A549 (cell line): ENCODE results near the gene PPP1R1C. TPM values are rescaled to one million over a fixed set of nuclear protein-coding genes. Genes with fewer than 3 reads are reported as not detected.

Experiments used
- ATAC-seq, 2 experiments: fragments of 200-7000 bp in 1 of 2; fragments of >200 bp in 1 of 2; cut with Nextera tagmentation in 1 of 2; cut with Tn5 transposase in 1 of 2; 3 replicates each; pipeline versions ENCODE4 v1.8.0 to v1.9.1; 2018 to 2020; ENCODE audit warnings: mild to moderate bottlenecking in 1 of 2, moderate library complexity in 1 of 2
- CTCF ChIA-PET: fragments of 300-600 bp; sonication (Branson Sonifier 250); formaldehyde crosslinking; extraction: SDS; loops from one replicate; lab custom pipeline; 2021; ENCODE audit warnings: antibody characterized with exemption, inconsistent platforms; lab: Yijun Ruan, JAX
- POLR2A ChIA-PET: fragments of 350-600 bp; formaldehyde crosslinking; extraction: SDS; loops from one replicate; lab custom pipeline; 2021; ENCODE audit warnings: antibody characterized with exemption, inconsistent platforms; lab: Yijun Ruan, JAX
- DNase-seq, 2 experiments: peaks; one replicate each; pipeline versions ENCODE4 v3.0.0 to v3.0.0-alpha.2; 2011 to 2016; ENCODE audit warnings: low read depth in 1 of 2, low spot score in 1 of 2
- FAIRE-seq: peaks from 2 replicates; lab custom pipeline; 2011; peaks lifted over from hg19 to GRCh38; lab: Jason Lieb, UNC
- H3K27ac ChIP-seq, 2 experiments: fragments of >200 bp; sonication (Bioruptor Twin); formaldehyde crosslinking; 3 replicates each; pipeline ENCODE4 v1.5.1; 2016 to 2017
- H3K4me1 ChIP-seq: fragments of >200 bp; sonication (Bioruptor Twin); formaldehyde crosslinking; 3 replicates; pipeline ENCODE4 v1.6.1; 2016
- H3K4me2 ChIP-seq: fragments of >200 bp; sonication (Bioruptor Twin); formaldehyde crosslinking; 3 replicates; pipeline ENCODE4 v1.6.1; 2016
- H3K4me3 ChIP-seq: fragments of >200 bp; sonication (Bioruptor Twin); formaldehyde crosslinking; 3 replicates; pipeline ENCODE4 v1.5.1; 2016
- H3K9me3 ChIP-seq: fragments of >200 bp; sonication (Bioruptor Twin); formaldehyde crosslinking; 3 replicates; pipeline ENCODE4 v1.6.1; 2016
- BHLHE40 ChIP-seq: IDR thresholded peaks from 2 replicates; pipeline ENCODE4 v1.6.1; 2012; ENCODE audit warnings: low read depth, low read length, inconsistent platforms
- CBX2 ChIP-seq: fragments of 200-600 bp; sonication (generic); IDR thresholded peaks from 2 replicates; pipeline ENCODE4 v1.6.1; 2016; ENCODE audit warnings: low read depth, mild to moderate bottlenecking, borderline replicate concordance
- CHD4 ChIP-seq: fragments of 200-600 bp; sonication (generic); IDR thresholded peaks from 2 replicates; pipeline ENCODE4 v1.6.1; 2016; ENCODE audit warnings: antibody characterized with exemption, mild to moderate bottlenecking, borderline replicate concordance
- E2F6 ChIP-seq: IDR thresholded peaks from 2 replicates; pipeline ENCODE4 v1.6.1; 2012; ENCODE audit warnings: low read depth, borderline replicate concordance
- FOSL2 ChIP-seq, 2 experiments: fragments of 450-650 bp in 1 of 2; fragments of >200 bp in 1 of 2; sonication (Bioruptor Twin) in 1 of 2; formaldehyde crosslinking; IDR thresholded peaks; 2 replicates each; pipeline versions ENCODE4 v1.5.0 to v1.6.1; 2016 to 2020; ENCODE audit warnings: mild to moderate bottlenecking in 1 of 2, moderate library complexity in 1 of 2
- GATA3 ChIP-seq: IDR thresholded peaks from 2 replicates; pipeline ENCODE4 v1.6.1; 2012; ENCODE audit warnings: borderline replicate concordance
- HDAC2 ChIP-seq: fragments of 200-600 bp; sonication (generic); IDR thresholded peaks from 2 replicates; pipeline ENCODE4 v1.6.1; 2016
- HEYL ChIP-seq: fragments of 250-450 bp; sonication (Bioruptor Pico); IDR thresholded peaks from 2 replicates; pipeline ENCODE4 v1.8.0; 2021; ENCODE audit warnings: mild to moderate bottlenecking, moderate library complexity
- HOXA7 ChIP-seq: fragments of 250-450 bp; sonication (Bioruptor Pico); IDR thresholded peaks from 2 replicates; pipeline ENCODE4 v1.5.0; 2020; ENCODE audit warnings: mild to moderate bottlenecking, moderate library complexity
- HOXB5 ChIP-seq: fragments of 250-450 bp; sonication (Bioruptor Pico); IDR thresholded peaks from 2 replicates; pipeline ENCODE4 v1.5.0; 2020; ENCODE audit warnings: mild to moderate bottlenecking, moderate library complexity
- MAFK ChIP-seq: fragments of 450-650 bp; IDR thresholded peaks from 2 replicates; pipeline ENCODE4 v1.6.1; 2014; ENCODE audit not compliant: partially characterized antibody
- MYC ChIP-seq: IDR thresholded peaks from 2 replicates; pipeline ENCODE4 v1.6.1; 2012; ENCODE audit warnings: mild to moderate bottlenecking, inconsistent platforms, low read length, improper control_type of control experiment, borderline replicate concordance
- POLR2AphosphoS2 ChIP-seq: conservative IDR thresholded peaks from 2 replicates; pipeline ENCODE4 v1.6.1; 2012; ENCODE audit warnings: low read length, improper control_type of control experiment, inconsistent platforms
- RFX5 ChIP-seq: fragments of 450-650 bp; IDR thresholded peaks from 2 replicates; pipeline ENCODE4 v1.7.1; 2014; ENCODE audit warnings: antibody characterized with exemption, mild to moderate bottlenecking, moderate library complexity
- USF2 ChIP-seq: fragments of 450-650 bp; IDR thresholded peaks from 2 replicates; pipeline ENCODE4 v1.6.1; 2014; ENCODE audit warnings: antibody characterized with exemption
- ZC3H11A ChIP-seq: fragments of 450-650 bp; IDR thresholded peaks from 2 replicates; pipeline ENCODE4 v1.6.1; 2014; ENCODE audit warnings: antibody characterized with exemption, mild to moderate bottlenecking
- ZSCAN20 ChIP-seq: fragments of 250-450 bp; sonication (Bioruptor Pico); IDR thresholded peaks from 2 replicates; pipeline ENCODE4 v1.8.0; 2022; ENCODE audit warnings: mild to moderate bottlenecking, moderate library complexity
- WGBS: methylation state at CpG from one replicate; pipeline ENCODE4 v1.1.6; 2017; ENCODE audit errors: missing lambda C conversion rate; 5-methylcytosine and 5-hydroxymethylcytosine counted together
- polyA plus RNA-seq, 4 experiments: library from polyadenylated mRNA; depleted of rRNA in 3 of 4; stranded (reverse); fragments of >200 nt; fragmentation: RNase III in 1 of 4; extraction: RNeasy Plus Mini Kit Qiagen cat#74134 plus additional on column Dnase treatment in 1 of 4; gene quantifications; 2 replicates in 3 of 4; 3 replicates in 1 of 4; pipeline ENCODE4 v1.2.3, GENCODE V29; 2011 to 2017
- TF ChIP-seq, protein P1 (sequence below): fragments of 200-600 bp; sonication (generic); IDR thresholded peaks from 2 replicates; pipeline ENCODE4 v1.6.1; 2016; ENCODE audit warnings: antibody characterized with exemption, mild to moderate bottlenecking, moderate library complexity
- TF ChIP-seq, protein P2 (sequence below): IDR thresholded peaks from 2 replicates; pipeline ENCODE4 v1.6.1; 2012

PPP1R1C gene
- polyA plus RNA-seq, 2 of the 4 experiments (the other 2 are of a cell fraction), result 0.81 to 2.7 TPM

- TF ChIP-seq HDAC2 (no peak), GATA3 (no peak), FOSL2 (IDR thresholded peaks at IDR 0.05) (no peak), FOSL2 (CRISPR knock-in tag; IDR thresholded peaks at IDR 0.05) (no peak), USF2 (no peak), HOXA7 (CRISPR knock-in tag) (no peak), POLR2AphosphoS2 (no peak), HEYL (CRISPR knock-in tag) (no peak)
- TF ChIP-seq, protein P1, sequence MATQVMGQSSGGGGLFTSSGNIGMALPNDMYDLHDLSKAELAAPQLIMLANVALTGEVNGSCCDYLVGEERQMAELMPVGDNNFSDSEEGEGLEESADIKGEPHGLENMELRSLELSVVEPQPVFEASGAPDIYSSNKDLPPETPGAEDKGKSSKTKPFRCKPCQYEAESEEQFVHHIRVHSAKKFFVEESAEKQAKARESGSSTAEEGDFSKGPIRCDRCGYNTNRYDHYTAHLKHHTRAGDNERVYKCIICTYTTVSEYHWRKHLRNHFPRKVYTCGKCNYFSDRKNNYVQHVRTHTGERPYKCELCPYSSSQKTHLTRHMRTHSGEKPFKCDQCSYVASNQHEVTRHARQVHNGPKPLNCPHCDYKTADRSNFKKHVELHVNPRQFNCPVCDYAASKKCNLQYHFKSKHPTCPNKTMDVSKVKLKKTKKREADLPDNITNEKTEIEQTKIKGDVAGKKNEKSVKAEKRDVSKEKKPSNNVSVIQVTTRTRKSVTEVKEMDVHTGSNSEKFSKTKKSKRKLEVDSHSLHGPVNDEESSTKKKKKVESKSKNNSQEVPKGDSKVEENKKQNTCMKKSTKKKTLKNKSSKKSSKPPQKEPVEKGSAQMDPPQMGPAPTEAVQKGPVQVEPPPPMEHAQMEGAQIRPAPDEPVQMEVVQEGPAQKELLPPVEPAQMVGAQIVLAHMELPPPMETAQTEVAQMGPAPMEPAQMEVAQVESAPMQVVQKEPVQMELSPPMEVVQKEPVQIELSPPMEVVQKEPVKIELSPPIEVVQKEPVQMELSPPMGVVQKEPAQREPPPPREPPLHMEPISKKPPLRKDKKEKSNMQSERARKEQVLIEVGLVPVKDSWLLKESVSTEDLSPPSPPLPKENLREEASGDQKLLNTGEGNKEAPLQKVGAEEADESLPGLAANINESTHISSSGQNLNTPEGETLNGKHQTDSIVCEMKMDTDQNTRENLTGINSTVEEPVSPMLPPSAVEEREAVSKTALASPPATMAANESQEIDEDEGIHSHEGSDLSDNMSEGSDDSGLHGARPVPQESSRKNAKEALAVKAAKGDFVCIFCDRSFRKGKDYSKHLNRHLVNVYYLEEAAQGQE, result no peak
- ChIA-PET CTCF (interaction anchor here (1.5 kb wide), 1 partner anchor 119 kb away, joined by 4 read pairs; no protein-coding TSS in a partner anchor), POLR2A (no interaction called here)
Observed at GRCh38 chr2:182072861-182073260, 87.2 kb downstream of the PPP1R1C start.

DNA sequence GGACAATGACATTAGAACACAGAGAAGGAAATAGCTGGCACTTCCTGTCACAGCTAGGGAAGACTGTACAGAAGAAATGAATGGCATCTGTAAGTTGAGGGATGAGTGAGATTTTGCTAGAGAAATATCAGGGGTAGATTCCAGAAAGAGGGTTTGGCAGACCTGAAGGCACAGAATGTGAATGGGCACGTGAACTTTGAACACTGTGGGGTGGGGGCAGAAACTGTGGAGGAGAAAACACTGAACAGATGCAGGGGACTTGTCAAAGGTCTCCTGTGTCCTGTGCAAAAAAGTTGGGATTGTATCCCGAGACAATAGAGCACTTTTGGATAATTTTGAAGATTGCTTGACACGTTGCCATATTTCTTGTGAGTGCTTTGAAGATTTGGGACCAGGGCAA, 88.0 kb downstream of the PPP1R1C start:
- ATAC-seq (no peak), DNase-seq (no peak), FAIRE-seq (no peak)
- H3K4me1 ChIP-seq, result peaks cover 12% of the 10 kb centered on the region
- H3K9me3 ChIP-seq, result no peaks in the 10 kb centered on the region
- 48% methylated on average over 3 of the region's 3 CpGs for WGBS
- ChIA-PET POLR2A (no interaction called here), CTCF (no interaction called here)
- H3K4me3 ChIP-seq, result no peak overlapping the region
- no peak overlapping the region for H3K4me2 ChIP-seq
- TF ChIP-seq BHLHE40, result no peak
- no peak for TF ChIP-seq RFX5
- no peak for TF ChIP-seq USF2
- TF ChIP-seq ZC3H11A, result no peak
- TF ChIP-seq, protein P2, sequence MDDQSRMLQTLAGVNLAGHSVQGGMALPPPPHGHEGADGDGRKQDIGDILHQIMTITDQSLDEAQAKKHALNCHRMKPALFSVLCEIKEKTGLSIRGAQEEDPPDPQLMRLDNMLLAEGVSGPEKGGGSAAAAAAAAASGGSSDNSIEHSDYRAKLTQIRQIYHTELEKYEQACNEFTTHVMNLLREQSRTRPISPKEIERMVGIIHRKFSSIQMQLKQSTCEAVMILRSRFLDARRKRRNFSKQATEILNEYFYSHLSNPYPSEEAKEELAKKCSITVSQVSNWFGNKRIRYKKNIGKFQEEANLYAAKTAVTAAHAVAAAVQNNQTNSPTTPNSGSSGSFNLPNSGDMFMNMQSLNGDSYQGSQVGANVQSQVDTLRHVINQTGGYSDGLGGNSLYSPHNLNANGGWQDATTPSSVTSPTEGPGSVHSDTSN, result no peak
- TF ChIP-seq HOXB5 (CRISPR knock-in tag), result no peak
- no peak for TF ChIP-seq MAFK
- TF ChIP-seq E2F6, result no peak
- no peak for TF ChIP-seq ZSCAN20 (CRISPR knock-in tag)
- no peak for TF ChIP-seq CBX2
- TF ChIP-seq MYC, result no peak
- TF ChIP-seq CHD4, result no peak
- TF ChIP-seq POLR2AphosphoS2, result no peak
- H3K27ac ChIP-seq, result no peak overlapping the region

More at GRCh38 chr2:182072861-182073260, 87.2 kb downstream of the PPP1R1C start:
- Histone ChIP-seq H3K4me3 (no peak overlapping the region), H3K4me1 (peaks cover 12% of the 10 kb centered on the region), H3K27ac (no peak overlapping the region), H3K4me2 (no peak overlapping the region), H3K9me3 (no peaks in the 10 kb centered on the region)
- DNase-seq (no peak), ATAC-seq (no peak), FAIRE-seq (no peak)
- WGBS, result 83% methylated on average over 6 of the region's 6 CpGs
